ENCODE data around the gene BAD. TPM values are rescaled to one million over a fixed set of nuclear protein-coding genes. Genes with fewer than 3 reads are reported as not detected.

BAD gene
- total RNA-seq, 3 donors from 2014 or later (not counting 1 experiment from before 2014, with no cell fraction given): 30.6 to 35.8 (median 31.6) TPM

GRCh38 chr11:64289002-64289564 lies 4.6 kb upstream of the BAD start:
- H3K27ac Mint-ChIP-seq: no peak overlapping the region

GRCh38 chr11:64288353-64288750 lies 3.9 kb upstream of the BAD start:
- no peak overlapping the region for H3K4me3 Mint-ChIP-seq
- no peak for ATAC-seq

More at GRCh38 chr11:64289002-64289564, 4.6 kb upstream of the BAD start:
- no peak for TF ChIP-seq CTCF (IDR thresholded peaks at IDR 0.05)
- H3K4me3 Mint-ChIP-seq: peak overlapping the region; percentile 6
- Histone ChIP-seq H3K27me3 (ENCODE audit: control insufficient read depth, insufficient read depth, low read length) (peaks cover 20% of the 10 kb centered on the region), H3K4me3 (ENCODE audit: low read length) (no peak overlapping the region), H3K36me3 (ENCODE audit: control insufficient read depth, insufficient read depth, low read length) (no peaks in the 10 kb centered on the region), H3K9me3 (ENCODE audit: control insufficient read depth, insufficient read depth, low read length) (no peaks in the 10 kb centered on the region), H3K4me1 (ENCODE audit: control insufficient read depth, insufficient read depth, low read length) (peaks cover 25% of the 10 kb centered on the region), H3K27ac (ENCODE audit: low read length) (no peak overlapping the region)
- intact Hi-C loops (cut with micrococcal nuclease): no loop called here
- peaks cover 13 to 26% of the 10 kb centered on the region in 2 donors for H3K4me1 Mint-ChIP-seq
- DNase-seq: no peak
- H3K36me3 Mint-ChIP-seq: no peaks in the 10 kb centered on the region
- H3K27me3 Mint-ChIP-seq (ENCODE audit: low read depth in 2 of 2): peaks cover 7 to 19% of the 10 kb centered on the region in 2 donors
- ATAC-seq: no peak
- H3K9me3 Mint-ChIP-seq: no peaks in the 10 kb centered on the region
- WGBS (ENCODE audit: insufficient coverage): 93% methylated on average over 13 of the region's 13 CpGs

GRCh38 chr11:64287676-64288352 lies 3.3 kb upstream of the BAD start:
- Mint-ChIP-seq H3K4me3 (no peak overlapping the region), H3K36me3 (no peaks in the 10 kb centered on the region), H3K27ac (no peak overlapping the region), H3K27me3 (ENCODE audit: low read depth in 2 of 2) (peaks cover 7 to 13% of the 10 kb centered on the region in 2 donors), H3K9me3 (no peaks in the 10 kb centered on the region), H3K4me1 (peaks cover 13 to 29% of the 10 kb centered on the region in 2 donors)
- intact Hi-C loops (cut with micrococcal nuclease): no loop called here
- DNase-seq: no peak
- H3K9me3 ChIP-seq (ENCODE audit: control insufficient read depth, insufficient read depth, low read length): no peaks in the 10 kb centered on the region
- WGBS (ENCODE audit: insufficient coverage): 97% methylated on average over 33 of the region's 33 CpGs
- ATAC-seq: no peak
- TF ChIP-seq CTCF (IDR thresholded peaks at IDR 0.05): no peak
- H3K27me3 ChIP-seq (ENCODE audit: control insufficient read depth, insufficient read depth, low read length): peaks cover 17% of the 10 kb centered on the region
- H3K4me3 ChIP-seq (ENCODE audit: low read length): no peak overlapping the region
- H3K4me1 ChIP-seq (ENCODE audit: control insufficient read depth, insufficient read depth, low read length): peaks cover 33% of the 10 kb centered on the region
- no peak overlapping the region for H3K27ac ChIP-seq (ENCODE audit: low read length)
- H3K36me3 ChIP-seq (ENCODE audit: control insufficient read depth, insufficient read depth, low read length): no peaks in the 10 kb centered on the region

More at GRCh38 chr11:64288353-64288750, 3.9 kb upstream of the BAD start:
- H3K4me1 Mint-ChIP-seq: peaks cover 13 to 29% of the 10 kb centered on the region in 2 donors
- H3K36me3 Mint-ChIP-seq: no peaks in the 10 kb centered on the region
- H3K4me3 ChIP-seq (ENCODE audit: low read length): no peak overlapping the region
- H3K9me3 ChIP-seq (ENCODE audit: control insufficient read depth, insufficient read depth, low read length): no peaks in the 10 kb centered on the region
- H3K27ac ChIP-seq (ENCODE audit: low read length): no peak overlapping the region
- no peak overlapping the region for H3K27ac Mint-ChIP-seq
- no peak for TF ChIP-seq CTCF (IDR thresholded peaks at IDR 0.05)
- H3K27me3 ChIP-seq (ENCODE audit: control insufficient read depth, insufficient read depth, low read length): peaks cover 20% of the 10 kb centered on the region
- WGBS (ENCODE audit: insufficient coverage): 87% methylated on average over 9 of the region's 9 CpGs
- peaks cover 7 to 18% of the 10 kb centered on the region in 2 donors for H3K27me3 Mint-ChIP-seq (ENCODE audit: low read depth in 2 of 2)
- intact Hi-C loops (cut with micrococcal nuclease): no loop called here
- no peak for DNase-seq
- H3K36me3 ChIP-seq (ENCODE audit: control insufficient read depth, insufficient read depth, low read length): no peaks in the 10 kb centered on the region
- peaks cover 32% of the 10 kb centered on the region for H3K4me1 ChIP-seq (ENCODE audit: control insufficient read depth, insufficient read depth, low read length)
- no peaks in the 10 kb centered on the region for H3K9me3 Mint-ChIP-seq

Measured in natural killer cell (primary cell).